HG02678 (cell line): ENCODE results near the gene TENM4.

Experiments used
- ATAC-seq: cut with Tn5 transposase; IDR thresholded peaks from one replicate; pipeline ENCODE4 v1.9.1; 2021; ENCODE audit warnings: mild to moderate bottlenecking, moderate library complexity; ENCODE audit not compliant: unreplicated experiment

Gene TENM4

DNA sequence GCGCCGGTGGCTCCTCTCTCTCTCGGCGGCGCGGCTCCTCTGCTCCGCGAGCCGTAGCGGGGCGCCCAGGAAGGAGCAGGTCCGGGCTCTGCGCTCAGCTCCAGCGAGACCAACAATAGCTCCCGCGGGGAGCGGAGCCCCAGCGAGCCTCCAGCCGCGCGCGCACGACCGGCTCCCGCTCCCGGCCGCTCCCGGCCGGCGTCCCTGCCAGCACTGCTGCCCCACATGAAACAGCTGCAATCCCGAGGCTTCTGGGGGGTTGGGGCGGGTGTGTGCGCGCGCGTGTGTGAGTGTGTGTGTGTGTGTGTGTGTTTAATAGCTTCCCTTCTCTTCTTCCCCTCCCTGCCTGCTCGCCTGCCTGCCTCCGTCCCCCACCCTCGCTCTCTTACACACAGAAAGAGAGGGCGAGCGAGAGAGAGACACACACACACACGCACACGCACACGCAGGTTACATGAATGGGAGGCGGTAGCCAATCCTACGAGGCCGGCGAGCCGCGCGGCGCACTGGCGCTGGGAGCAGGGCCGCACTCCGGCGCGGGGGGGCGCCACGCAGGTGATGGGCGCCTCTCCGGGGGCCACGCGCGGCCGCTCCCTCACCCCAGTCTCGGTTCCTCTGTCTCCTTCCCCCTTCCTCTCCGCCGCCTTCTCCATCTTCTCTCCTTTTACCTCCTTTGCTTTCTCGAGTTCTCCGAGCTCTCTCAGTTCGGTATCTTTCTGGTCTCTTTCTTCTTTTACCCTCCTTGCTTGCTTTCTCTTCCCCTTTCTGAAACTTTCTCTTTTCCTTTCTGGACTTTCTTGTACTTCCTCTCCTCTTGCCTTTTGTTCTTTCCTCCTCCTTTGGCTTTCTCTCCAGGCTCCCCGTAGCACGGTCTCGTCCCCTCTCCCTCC is at the start of gene TENM4:
TENM4 (minus strand) TSS at position 460 of the 890 bp plus-strand sequence. CDS start 371,086 bp downstream, outside the sequence.
- ATAC-seq = peak; percentile 37

- ATAC-seq = no peak
Observed at GRCh38 chr11:79488286-79488685, 47.5 kb upstream of the TENM4 start.

DNA sequence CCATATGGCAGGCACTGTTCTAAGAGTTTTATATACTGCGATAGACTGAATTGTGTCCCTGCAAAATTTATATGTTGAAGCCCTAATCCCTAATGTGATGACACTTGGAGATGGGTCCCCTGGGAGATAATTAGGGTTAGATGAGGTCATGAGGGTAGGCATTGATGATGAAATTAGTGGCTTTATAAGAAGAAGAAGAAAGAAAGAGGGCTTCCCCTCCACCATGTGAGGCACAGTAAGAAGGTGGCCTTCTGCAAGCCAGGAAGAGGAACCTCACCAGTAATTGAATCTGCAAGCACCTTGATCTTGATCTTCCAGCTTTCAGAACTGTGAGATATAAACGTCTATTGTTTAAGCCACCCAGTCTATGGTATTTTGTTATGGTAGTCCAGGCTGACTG is 46.6 kb upstream of the TENM4 start:
- ATAC-seq = no peak

- ATAC-seq = no peak
Observed at GRCh38 chr11:79486242-79486984, 45.6 kb upstream of the TENM4 start.

- ATAC-seq = no peak
Observed at GRCh38 chr11:79485694-79486093, 44.9 kb upstream of the TENM4 start.

DNA sequence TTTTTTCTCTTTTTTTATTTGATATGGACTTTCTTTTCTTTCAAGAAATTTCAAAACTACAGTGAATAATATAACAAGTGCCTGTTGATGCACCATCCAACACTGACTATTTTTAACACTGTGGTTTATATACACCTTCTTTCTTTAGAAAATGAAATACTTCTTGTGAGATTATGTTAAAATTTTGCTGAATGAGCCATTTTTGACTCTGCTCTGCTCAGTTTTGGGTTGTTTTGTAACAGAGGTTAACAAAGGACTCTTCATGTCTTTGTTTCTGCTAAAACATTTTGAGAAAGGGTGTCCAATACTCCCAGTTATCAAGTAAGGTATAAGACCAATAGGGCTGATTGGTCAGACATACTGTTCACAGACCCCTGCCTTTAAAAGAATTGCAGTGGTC is 44.0 kb upstream of the TENM4 start:
- no peak for ATAC-seq

- ATAC-seq = peak; percentile 85
Observed at GRCh38 chr11:79482800-79483199, 42.0 kb upstream of the TENM4 start.

GRCh38 chr11:79481795-79482194 is 41.0 kb upstream of the TENM4 start:
- peak; percentile 45 for ATAC-seq

DNA sequence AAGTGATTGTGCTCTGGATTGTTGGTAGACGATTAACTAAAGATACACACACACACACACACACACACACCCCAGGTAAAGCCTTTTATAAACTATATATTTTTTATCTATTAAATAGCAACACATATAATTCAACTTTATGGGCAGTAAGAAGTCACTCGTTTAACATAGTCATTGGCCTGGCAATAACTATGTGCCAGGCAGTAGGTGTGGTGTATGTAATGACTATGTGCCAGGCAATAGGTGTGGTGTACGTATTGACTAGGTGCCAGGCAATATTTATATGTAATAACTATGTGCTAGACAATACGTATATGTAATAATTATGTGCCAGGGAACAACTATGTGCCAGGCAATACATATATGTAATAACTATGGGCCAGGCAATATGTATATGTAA is 40.0 kb upstream of the TENM4 start:
- no peak for ATAC-seq

- no peak for ATAC-seq
Observed at GRCh38 chr11:79472819-79473529, 32.1 kb upstream of the TENM4 start.

DNA sequence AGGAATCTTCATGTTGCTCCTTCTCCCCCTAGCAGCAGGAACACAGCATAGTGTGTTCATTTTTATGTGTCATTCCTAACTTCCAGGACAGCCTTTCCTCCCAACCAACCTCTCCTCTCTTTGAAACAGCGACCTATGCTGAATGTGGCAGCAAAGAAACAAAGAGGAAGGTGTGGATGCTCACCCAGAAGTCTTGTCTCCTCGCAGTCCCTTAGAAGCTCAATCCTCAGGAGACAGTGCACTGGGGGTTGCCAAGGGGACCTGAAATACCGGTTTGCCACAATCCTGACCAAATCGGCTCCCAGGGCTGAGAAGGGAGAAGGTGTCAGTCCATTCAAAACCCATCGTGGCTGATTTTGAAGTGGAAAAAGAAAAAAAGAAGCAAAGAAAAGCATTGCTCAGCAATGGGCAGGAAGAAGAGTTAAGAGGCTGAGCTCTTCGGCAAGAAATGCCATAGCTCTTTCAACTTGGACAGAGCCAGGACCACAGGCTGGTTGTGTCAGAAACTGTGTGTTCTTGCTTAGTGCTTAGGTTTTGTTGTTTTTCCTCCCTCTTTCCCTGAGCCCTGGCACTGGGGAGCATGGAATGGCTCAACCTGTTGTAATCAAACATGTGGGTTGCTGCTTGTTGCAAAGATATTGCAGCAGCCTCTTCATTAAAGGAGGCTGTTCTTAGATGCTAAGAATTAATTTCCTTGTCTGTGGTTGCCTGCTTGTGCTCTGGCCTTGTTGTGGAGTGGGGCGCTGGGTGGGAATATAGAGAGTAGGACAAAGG is 30.4 kb upstream of the TENM4 start:
- ATAC-seq = no peak

DNA sequence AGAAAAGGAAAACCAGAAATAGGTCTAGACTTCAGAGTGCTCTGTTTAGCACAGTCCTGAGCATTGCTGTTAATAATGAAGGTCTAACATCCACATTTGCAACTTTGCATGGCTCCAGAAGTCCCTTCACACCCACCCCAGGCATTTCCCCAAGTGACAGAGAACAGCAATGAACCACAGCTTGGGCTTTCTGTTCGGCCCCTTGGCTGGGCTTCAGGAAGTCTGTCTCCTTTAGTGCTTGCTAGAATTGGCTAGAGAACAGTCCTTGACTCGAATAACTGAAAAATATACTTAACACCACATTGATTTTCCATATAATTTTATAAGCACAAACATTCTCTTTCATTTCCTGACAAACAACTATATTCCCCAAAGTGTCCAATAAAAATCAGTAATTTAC is 29.3 kb upstream of the TENM4 start:
- ATAC-seq = no peak

GRCh38 chr11:79467761-79468160 is 26.9 kb upstream of the TENM4 start:
- no peak for ATAC-seq

DNA sequence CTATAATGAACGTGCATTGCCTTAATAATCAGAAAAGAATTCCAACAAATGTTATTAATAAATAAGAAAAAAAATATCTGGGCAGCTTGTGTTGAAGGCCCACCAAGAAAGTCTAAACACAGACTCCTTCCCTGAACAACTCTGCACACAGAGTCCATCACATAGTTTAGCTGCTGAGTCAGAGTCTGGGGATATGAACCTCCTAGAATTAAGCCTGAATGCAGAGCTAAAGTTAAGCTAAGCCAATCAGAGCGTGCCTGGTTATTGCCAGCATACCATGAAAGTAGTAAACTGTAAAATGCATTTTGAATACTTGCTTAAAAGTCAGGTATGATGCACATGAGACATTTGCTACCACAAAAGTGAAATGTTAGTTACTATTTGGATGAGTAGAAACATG is 25.6 kb upstream of the TENM4 start:
- no peak for ATAC-seq

DNA sequence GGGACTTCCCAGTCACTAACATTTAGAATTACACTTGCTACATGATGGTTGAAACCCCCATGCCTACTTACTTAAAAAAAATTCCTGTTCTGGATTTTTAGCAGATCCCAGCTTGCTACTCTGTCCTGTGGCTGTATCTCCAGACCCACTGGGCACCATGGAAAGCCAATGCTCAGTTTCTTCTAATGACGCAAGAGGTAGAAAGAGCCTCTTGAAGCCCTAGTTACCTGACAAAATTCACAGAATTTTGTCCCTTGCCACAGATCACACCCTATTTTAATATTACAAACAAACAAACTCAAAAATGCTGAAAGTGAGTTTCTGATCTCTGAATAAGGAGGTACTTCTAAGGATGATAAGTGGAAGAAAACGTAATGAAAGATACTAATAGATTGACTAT is 24.3 kb upstream of the TENM4 start:
- ATAC-seq = no peak

- ATAC-seq = no peak
Observed at GRCh38 chr11:79461666-79462645, 21.1 kb upstream of the TENM4 start.

- ATAC-seq = no peak
Observed at GRCh38 chr11:79461144-79461543, 20.3 kb upstream of the TENM4 start.

DNA sequence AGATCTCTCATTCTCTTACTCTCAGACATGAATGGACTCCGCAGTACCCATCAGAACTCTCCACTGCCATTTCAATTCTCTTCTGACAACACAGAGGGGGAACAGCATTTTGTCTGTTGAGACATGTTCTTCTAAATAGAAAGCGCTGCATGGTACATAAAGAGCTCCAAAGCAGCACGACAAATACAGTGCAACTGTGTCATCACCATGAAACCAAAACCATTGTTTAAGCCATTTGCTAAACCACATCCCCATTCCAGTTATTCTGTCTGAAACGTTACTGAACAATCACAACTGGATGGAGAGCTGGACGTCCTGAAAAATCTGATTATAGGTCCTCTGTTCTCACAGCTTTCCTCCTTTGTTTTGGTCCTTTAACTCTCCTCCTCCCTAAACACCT is 17.9 kb upstream of the TENM4 start:
- no peak for ATAC-seq

DNA sequence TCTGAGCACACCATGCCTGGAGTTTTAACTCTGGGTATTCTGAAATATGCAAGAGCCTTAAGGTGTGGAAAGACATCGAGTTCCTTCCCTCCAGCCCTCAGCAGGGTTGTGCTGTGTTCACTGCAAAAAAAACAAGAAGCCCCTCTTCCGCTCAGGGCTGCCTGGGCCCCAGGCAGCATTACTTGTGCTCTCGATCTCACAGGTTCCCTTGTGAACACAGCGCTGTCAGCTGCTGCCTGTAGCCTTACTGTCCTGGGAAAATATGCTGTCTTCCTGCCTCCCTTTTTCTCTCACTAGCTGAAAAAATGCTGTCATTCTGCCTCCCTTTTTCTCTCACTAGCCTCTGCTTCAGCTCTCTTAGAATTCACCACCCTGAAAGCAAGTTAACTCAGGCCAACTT is 15.7 kb upstream of the TENM4 start:
- ATAC-seq = no peak

- no peak for ATAC-seq
Observed at GRCh38 chr11:79453617-79454016, 12.8 kb upstream of the TENM4 start.
